Skeletal muscle tissue (tissue), 4 donors: ENCODE data around the gene SHCBP1. TPM values are rescaled to one million over a fixed set of nuclear protein-coding genes. Genes with fewer than 3 reads are reported as not detected.
A peak's percentile ranks its signal among the peaks of the same experiment; 100 is the strongest.
"Not testable (repeated sequence)": the region's sequence is repeated elsewhere in the genome, so short reads cannot be mapped to it uniquely, and the experiment has no call there.

ENCODE experiments used
- H3K27ac ChIP-seq: one replicate; pipeline ENCODE4 v1.7.0; 2013; ENCODE audit warnings: mild to moderate bottlenecking, low read depth, low read length, inconsistent platforms
- H3K27me3 ChIP-seq, 3 donors: one replicate each; pipeline ENCODE4 v1.7.0; 2013; ENCODE audit warnings: low read length in 3 of 3; ENCODE audit not compliant: control insufficient read depth in 3 of 3, insufficient read depth in 3 of 3
- H3K36me3 ChIP-seq, 3 donors: one replicate each; pipeline ENCODE4 v1.7.0; 2013; ENCODE audit warnings: low read length in 3 of 3; ENCODE audit not compliant: control insufficient read depth in 3 of 3, insufficient read depth in 3 of 3
- H3K4me1 ChIP-seq, 3 donors: one replicate each; pipeline ENCODE4 v1.7.0; 2013; ENCODE audit warnings: low read length in 3 of 3, mild to moderate bottlenecking in 3 of 3; ENCODE audit not compliant: control insufficient read depth in 3 of 3, insufficient read depth in 3 of 3
- H3K4me3 ChIP-seq, 3 donors: one replicate each; pipeline ENCODE4 v1.7.0; 2013; ENCODE audit warnings: low read length in 3 of 3
- H3K9ac ChIP-seq, 3 donors: one replicate each; pipeline ENCODE4 v1.7.0; 2013; ENCODE audit warnings: low read length in 3 of 3, mild to moderate bottlenecking in 3 of 3, moderate library complexity in 2 of 3, low read depth in 1 of 3
- H3K9me3 ChIP-seq, 3 donors: one replicate each; pipeline ENCODE4 v1.7.0; 2013; ENCODE audit warnings: low read length in 3 of 3; ENCODE audit not compliant: control insufficient read depth in 3 of 3
- total RNA-seq: library from RNA; depleted of rRNA; stranded (reverse); fragments of >200 nt; gene quantifications from one replicate; pipeline ENCODE4 v1.2.3, GENCODE V29; 2014
- donor health status: Osteomylitis.

The SHCBP1 gene
- total RNA-seq, 1 donor from 2014 or later: 8.9 TPM

DNA sequence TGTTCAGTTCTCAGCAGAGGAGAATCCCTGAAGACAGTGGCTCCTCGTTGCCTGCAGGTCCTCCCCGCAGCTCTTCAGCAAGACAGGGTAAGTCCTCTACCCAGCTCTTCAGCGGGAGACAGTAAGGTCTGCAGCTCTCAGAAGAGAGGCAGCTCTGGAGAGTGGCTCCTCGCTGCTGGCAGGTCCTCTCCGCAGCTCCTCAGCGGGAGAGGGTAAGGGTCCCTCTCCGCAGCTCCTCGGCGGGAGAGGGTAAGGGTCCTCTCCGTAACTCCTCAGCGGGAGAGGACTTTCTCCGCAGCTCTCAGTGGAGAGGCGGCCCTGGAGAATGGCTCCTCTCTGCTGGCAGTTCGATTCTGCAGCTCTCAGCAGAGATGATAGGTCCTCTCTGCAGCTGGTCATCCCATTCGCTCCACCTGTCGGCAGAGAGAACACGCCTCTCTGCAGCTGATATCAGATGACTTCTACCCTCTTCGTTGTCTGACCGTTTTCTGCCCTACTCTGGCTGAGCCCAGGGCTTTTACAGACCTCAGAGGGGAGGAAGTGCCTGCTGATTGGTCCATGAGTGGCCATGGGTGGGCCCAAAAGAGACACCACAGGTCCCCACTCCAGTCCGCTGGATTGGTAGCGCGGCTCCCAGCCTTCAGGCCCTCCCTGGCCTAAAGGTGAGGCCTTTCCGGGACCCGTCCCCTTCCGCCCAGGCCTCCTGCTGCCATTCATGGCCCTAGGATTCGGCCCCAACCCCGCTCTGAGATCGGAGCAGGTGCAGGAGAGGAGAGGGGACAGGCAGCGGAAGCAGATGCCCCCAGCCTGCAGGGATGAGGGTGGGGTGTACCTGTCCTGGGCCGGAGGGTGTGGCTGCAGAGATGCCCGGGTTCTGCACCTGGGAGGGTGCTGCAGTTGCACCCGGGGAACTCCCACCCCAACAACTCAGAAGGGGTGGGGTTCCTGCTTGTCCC, 11.9 kb upstream of the SHCBP1 start:
- no peak overlapping the region for H3K4me3 ChIP-seq
- peaks cover 0 to 9% (median 3%) of the 10 kb centered on the region in 3 donors for H3K4me1 ChIP-seq
- H3K27ac ChIP-seq: no peak overlapping the region
- H3K27me3 ChIP-seq: no peaks in the 10 kb centered on the region
- no peaks in the 10 kb centered on the region for H3K36me3 ChIP-seq
- no peaks in the 10 kb centered on the region for H3K9me3 ChIP-seq
- H3K9ac ChIP-seq: no peak overlapping the region

DNA sequence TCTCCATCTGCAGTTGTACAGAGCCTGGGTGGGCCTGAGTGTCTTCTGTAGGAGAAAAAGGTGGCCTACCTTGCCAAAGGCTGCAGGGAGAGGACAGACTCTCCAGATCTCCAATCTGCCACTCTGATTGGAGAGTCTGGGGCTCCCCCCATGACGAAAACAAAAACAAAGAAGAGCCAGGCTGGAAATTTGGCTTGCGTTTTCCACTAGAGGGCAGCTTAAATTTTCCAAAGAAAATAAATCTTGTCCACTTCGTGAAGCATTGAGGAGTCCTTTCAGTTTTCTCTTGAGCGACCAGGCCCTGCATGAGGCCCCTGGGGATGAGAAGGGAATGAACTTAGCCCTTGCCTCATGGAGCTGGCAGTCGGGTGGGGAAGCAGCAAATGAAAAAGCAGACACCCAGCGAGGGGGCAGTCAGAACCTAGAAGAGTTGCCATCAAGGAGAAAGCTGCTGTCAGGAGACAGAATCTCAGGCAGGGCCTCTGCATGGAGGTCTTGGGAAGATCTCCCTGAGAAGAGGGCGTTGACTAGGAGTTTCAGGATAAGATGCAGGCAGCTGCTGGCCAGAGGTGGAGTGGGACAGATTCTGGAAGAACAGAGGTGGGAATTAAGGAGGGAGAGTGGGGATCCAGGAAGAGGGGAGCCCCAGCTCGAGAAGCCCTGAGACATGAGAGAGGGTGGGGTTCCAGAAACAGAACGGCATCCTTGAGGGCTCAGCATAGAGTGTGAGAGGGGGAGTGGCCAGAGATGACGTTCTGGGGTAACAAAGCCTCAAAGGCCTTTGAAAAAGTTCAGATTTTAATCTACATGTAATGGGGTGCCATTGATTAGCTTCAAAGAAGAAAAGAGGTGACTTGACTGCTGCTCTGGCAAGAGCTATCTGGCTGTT, 8.4 kb upstream of the SHCBP1 start:
- H3K4me1 ChIP-seq: peaks cover 0 to 9% (median 3%) of the 10 kb centered on the region in 3 donors
- H3K9ac ChIP-seq: no peak overlapping the region
- no peaks in the 10 kb centered on the region for H3K9me3 ChIP-seq
- H3K36me3 ChIP-seq: no peaks in the 10 kb centered on the region
- H3K4me3 ChIP-seq: no peak overlapping the region
- H3K27me3 ChIP-seq: no peaks in the 10 kb centered on the region
- no peak overlapping the region for H3K27ac ChIP-seq

DNA sequence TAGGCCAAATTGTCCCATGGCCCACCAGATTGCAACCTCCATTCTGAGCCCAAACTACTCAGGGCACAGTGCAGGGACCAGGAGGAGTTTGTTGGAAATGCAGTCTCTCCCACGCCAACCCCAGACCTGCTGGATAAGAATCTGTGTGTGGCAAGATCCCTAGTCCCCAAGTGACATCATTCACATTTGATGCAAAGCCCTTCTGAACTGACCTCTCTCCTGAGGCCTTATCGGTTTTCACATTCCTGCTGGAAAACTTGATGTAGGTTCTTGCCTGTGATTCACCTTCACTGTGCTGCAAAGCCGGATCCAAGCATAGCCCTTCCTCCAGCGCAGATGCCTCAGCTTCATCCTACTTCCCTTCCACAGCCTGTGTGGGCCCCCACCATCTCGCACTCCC, 6.6 kb upstream of the SHCBP1 start:
- H3K27ac ChIP-seq: no peak overlapping the region
- H3K4me3 ChIP-seq: no peak overlapping the region
- H3K9ac ChIP-seq: no peak overlapping the region
- H3K36me3 ChIP-seq: no peaks in the 10 kb centered on the region
- peaks cover 0 to 9% (median 3%) of the 10 kb centered on the region in 3 donors for H3K4me1 ChIP-seq
- H3K27me3 ChIP-seq: no peaks in the 10 kb centered on the region
- no peaks in the 10 kb centered on the region for H3K9me3 ChIP-seq

DNA sequence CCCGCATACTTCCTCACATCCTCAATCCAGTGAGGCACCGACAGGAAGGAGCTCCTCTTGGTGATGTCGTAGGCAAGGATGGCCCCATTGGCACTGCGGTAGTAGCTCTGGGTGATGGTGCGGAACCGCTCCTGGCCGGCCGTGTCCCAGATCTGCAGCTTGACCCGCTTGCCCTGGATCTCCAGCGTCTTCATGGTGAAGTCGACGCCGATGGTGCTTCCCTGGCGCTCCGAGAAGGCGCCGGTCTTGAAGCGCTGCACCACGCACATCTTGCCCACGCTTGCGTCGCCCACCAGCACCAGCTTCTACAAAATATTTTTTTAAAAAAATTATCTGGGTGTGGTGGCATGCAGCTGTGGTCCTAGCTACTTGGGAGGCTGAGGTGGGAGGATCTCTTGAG, 5.5 kb upstream of the SHCBP1 start:
- H3K9me3 ChIP-seq, H3K27me3 ChIP-seq, H3K27ac ChIP-seq, H3K4me1 ChIP-seq, H3K4me3 ChIP-seq, H3K9ac ChIP-seq, H3K36me3 ChIP-seq: not testable (repeated sequence)

DNA sequence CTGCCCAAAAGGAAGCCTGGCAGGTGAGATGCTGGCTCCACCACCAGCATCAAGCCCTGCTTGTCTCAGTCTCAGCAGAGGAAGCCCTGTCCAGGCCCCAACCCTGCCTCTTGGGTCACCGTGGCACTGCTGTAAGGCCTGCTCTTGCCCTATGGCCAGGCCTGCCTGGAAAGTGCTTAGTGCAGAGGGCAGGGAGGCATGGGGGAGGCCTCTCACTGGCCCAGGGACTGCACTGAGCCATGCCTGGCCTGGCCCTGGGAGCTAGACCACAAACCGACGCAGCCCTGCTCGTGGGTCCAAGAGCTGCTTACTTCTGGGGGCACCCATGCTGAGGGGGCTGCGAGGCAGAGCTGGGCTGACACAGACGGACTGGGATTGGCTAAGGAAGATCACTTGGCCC, 3.7 kb upstream of the SHCBP1 start:
- H3K27me3 ChIP-seq, H3K4me3 ChIP-seq, H3K27ac ChIP-seq, H3K9ac ChIP-seq, H3K9me3 ChIP-seq, H3K36me3 ChIP-seq: not testable (repeated sequence)
- H3K4me1 ChIP-seq: peaks cover 9 to 18% (median 11%) of the 10 kb centered on the region in 3 donors

DNA sequence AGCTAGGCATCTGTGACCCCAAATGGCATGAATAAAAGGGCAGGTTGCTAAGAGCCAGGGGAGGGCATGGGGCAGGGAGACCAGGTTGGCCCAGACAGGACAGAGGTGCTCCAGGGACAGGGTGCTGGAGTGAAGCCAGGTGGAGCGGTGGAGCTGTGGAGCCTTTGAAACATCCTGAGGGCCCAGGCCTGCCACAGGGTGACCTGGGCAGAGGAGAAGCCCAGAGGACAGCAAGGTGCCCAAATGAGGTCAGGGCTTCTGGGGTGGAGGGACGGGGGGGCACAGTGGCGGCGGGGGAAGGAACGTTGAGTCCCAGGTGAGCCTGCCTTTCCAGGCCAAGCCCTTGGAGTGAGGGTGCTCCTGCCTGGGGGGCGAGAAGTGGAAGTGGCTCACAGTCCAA, 2.5 kb upstream of the SHCBP1 start:
- H3K9ac ChIP-seq, H3K9me3 ChIP-seq, H3K27ac ChIP-seq, H3K4me1 ChIP-seq, H3K36me3 ChIP-seq, H3K4me3 ChIP-seq, H3K27me3 ChIP-seq: not testable (repeated sequence)

DNA sequence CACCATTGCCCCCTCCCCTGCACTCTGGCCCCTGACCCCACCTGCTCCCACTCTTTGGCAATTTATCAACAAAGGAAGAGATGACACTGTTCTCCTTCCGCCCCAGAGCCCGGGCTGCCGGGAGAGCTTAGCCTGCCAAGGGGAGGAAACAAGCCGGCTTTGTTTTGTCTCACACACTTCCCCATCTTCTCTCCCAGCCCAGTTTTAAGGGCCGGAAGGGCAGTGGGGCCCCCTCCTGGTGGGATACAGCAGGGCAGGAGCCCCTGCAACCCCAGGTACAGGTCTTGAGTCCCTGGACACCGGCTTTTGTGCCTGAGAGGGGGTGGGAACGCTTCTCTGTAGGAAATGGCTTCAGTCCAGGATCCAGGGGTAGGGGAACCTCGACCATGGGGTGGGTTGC, 2.1 kb upstream of the SHCBP1 start:
- not testable (repeated sequence) for H3K4me1 ChIP-seq, H3K9ac ChIP-seq, H3K27me3 ChIP-seq, H3K36me3 ChIP-seq, H3K27ac ChIP-seq, H3K9me3 ChIP-seq, H3K4me3 ChIP-seq

DNA sequence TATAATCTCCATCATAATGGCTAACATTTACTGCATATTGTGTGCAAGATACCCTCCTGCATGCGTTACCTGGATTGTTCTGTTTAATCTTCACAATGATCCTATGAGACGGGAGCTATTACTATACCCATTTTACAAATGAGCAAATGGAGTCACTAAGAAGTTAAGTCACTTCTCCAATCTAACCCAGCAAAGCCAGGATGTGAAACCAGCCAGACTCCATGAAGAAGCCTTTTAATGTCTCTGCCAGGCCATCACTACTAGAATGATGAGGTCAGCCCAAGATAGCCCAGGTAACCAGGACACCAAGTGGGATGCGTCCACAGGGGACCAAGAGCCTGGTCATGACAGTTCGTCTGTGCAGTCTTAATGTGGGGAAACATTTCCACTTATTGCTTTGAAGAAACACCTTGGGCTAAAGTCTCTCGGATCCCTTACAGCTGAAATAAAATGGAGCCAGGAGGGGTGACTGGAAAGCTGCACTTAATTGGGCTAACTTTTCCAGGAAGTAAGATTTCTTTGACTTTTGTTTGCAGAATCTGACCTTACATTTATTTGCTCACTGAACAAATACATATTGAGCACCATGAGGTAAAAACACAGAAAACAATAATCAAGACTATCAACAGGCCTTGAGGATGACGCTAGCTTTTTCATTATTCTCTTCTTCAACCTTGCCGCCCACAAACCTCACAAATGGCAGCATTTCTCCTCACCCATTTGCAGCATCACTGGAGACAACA, 926 bp upstream of the SHCBP1 start:
- Histone ChIP-seq H3K4me3 (no peak overlapping the region), H3K36me3 (no peaks in the 10 kb centered on the region), H3K4me1 (peaks cover 8 to 10% (median 9%) of the 10 kb centered on the region in 3 donors), H3K27ac (no peak overlapping the region), H3K9ac (no peak overlapping the region), H3K9me3 (no peaks in the 10 kb centered on the region), H3K27me3 (no peaks in the 10 kb centered on the region)

DNA sequence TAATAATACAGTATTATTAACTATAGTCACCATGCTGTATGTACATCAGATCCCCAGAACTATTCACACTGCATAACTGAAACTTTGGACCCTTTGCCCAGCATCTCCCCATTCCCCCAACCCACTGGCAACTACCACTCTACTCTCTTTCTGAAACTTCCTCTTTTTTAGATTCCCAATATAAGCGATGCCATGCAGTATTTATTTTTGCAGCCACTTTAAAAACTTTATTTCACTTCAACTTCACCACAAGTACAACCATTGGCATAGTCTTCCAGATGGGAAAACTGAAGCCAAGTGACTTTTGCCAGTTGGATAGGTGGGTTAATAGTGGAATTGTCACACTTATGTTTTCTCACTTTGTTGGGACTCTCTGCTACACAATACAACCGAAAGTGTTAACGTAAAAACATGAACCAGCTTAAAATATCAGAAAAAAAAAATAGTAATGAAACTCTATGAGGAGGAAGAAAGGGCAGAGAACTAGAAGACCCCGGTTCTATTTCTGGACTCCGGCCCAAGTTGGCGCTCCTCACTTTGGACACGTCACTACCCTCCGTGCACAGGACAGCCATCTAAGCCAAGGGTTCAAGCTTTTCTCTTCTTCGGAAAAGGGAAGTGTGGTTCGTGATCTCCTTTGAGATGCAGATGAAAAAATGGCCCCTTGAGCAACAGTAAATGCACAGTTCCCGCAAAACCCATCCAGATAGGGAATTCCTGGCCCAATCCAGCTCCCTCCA, 743 bp downstream of the SHCBP1 start:
- H3K27ac ChIP-seq: no peak overlapping the region
- H3K9ac ChIP-seq: peak overlapping the region; percentile 20 to 57 (median 23)

More for the DNA sequence above, 743 bp downstream of the SHCBP1 start:
- Histone ChIP-seq H3K27me3 (no peaks in the 10 kb centered on the region), H3K36me3 (peaks cover 0 to 3% (median 0%) of the 10 kb centered on the region in 3 donors), H3K4me1 (peaks cover 8 to 10% (median 9%) of the 10 kb centered on the region in 3 donors), H3K4me3 (peak overlapping the region; percentile 70 to 74 (median 71)), H3K9me3 (no peaks in the 10 kb centered on the region)
